ENCODE measurements around the gene IQCM.

The IQCM gene

DNA sequence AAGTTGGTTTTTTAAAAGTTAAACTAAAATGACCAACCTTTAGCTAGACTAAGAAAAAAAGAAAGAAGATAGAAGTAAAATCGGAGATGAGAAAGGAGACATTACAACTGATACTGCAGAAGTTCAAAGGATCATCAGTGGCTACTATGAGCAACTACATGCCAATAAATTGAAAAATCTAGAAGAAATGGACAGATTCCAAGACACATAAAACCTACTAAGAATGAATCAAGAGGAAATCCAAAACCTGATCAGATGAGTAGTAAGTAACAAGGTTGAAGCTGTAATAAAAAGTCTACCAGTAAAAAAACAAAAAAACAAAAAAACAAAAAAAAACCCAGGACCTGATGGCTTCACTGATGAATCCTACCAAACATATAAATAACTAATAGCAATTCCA is 16.1 kb downstream of the IQCM start:
- no peaks in the 10 kb centered on the region for H3K27me3 ChIP-seq (ENCODE audit: low read depth, low read length)
- peaks cover 6 to 7% of the 10 kb centered on the region in 2 donors for H3K9me3 ChIP-seq (ENCODE audit: control insufficient read depth in 1 of 2, low read length in 2 of 2)
- H3K27ac ChIP-seq (ENCODE audit: low read length) = no peak overlapping the region
- no peak overlapping the region for H3K4me3 ChIP-seq (ENCODE audit: low read depth in 1 of 2, low read length in 2 of 2)
- no peaks in the 10 kb centered on the region for H3K4me1 ChIP-seq (ENCODE audit: control insufficient read depth in 1 of 2, insufficient read depth in 2 of 2, low read length in 2 of 2)
- H3K36me3 ChIP-seq (ENCODE audit: control insufficient read depth in 1 of 2, insufficient read depth in 2 of 2, low read length in 2 of 2) = no peaks in the 10 kb centered on the region

GRCh38 chr4:149796381-149796780 is 19.3 kb downstream of the IQCM start:
- Histone ChIP-seq H3K4me1 (ENCODE audit: control insufficient read depth in 1 of 2, insufficient read depth in 2 of 2, low read length in 2 of 2) (no peaks in the 10 kb centered on the region), H3K27ac (ENCODE audit: low read length) (no peak overlapping the region), H3K9me3 (ENCODE audit: control insufficient read depth in 1 of 2, low read length in 2 of 2) (no peaks in the 10 kb centered on the region), H3K27me3 (ENCODE audit: low read depth, low read length) (no peaks in the 10 kb centered on the region), H3K4me3 (ENCODE audit: low read depth in 1 of 2, low read length in 2 of 2) (no peak overlapping the region), H3K36me3 (ENCODE audit: control insufficient read depth in 1 of 2, insufficient read depth in 2 of 2, low read length in 2 of 2) (no peaks in the 10 kb centered on the region)

GRCh38 chr4:149795256-149795655 is 20.4 kb downstream of the IQCM start:
- no peak overlapping the region for H3K27ac ChIP-seq (ENCODE audit: low read length)
- H3K4me1 ChIP-seq (ENCODE audit: control insufficient read depth in 1 of 2, insufficient read depth in 2 of 2, low read length in 2 of 2) = no peaks in the 10 kb centered on the region
- H3K4me3 ChIP-seq (ENCODE audit: low read depth in 1 of 2, low read length in 2 of 2) = no peak overlapping the region
- H3K27me3 ChIP-seq (ENCODE audit: low read depth, low read length) = no peaks in the 10 kb centered on the region
- H3K9me3 ChIP-seq (ENCODE audit: control insufficient read depth in 1 of 2, low read length in 2 of 2) = no peaks in the 10 kb centered on the region
- no peaks in the 10 kb centered on the region for H3K36me3 ChIP-seq (ENCODE audit: control insufficient read depth in 1 of 2, insufficient read depth in 2 of 2, low read length in 2 of 2)

- H3K27ac ChIP-seq (ENCODE audit: low read length) = no peak overlapping the region
- H3K4me1 ChIP-seq (ENCODE audit: control insufficient read depth in 1 of 2, insufficient read depth in 2 of 2, low read length in 2 of 2) = no peaks in the 10 kb centered on the region
- no peaks in the 10 kb centered on the region for H3K9me3 ChIP-seq (ENCODE audit: control insufficient read depth in 1 of 2, low read length in 2 of 2)
- no peak overlapping the region for H3K4me3 ChIP-seq (ENCODE audit: low read depth in 1 of 2, low read length in 2 of 2)
- H3K36me3 ChIP-seq (ENCODE audit: control insufficient read depth in 1 of 2, insufficient read depth in 2 of 2, low read length in 2 of 2) = no peaks in the 10 kb centered on the region
- H3K27me3 ChIP-seq (ENCODE audit: low read depth, low read length) = no peaks in the 10 kb centered on the region
Observed at GRCh38 chr4:149794352-149794751, 21.3 kb downstream of the IQCM start.

DNA sequence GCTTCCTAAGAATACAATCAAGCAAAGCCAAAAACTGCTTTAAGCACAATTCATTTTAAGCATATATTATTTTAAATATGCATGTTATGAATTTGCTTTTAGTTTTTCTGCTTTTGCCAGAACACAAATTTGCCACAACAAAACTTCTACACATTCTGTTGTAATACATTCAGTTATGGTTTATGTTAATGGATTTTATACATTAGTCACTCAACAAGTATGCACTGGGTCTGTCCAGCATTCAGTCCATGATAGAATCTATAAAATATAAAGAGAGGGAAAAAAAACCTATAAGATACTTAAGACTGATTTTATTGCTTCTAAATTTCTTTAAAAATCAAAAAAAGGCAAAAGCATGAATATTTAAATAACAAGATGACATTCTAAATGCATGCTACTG is 22.2 kb downstream of the IQCM start:
- Histone ChIP-seq H3K4me1 (ENCODE audit: control insufficient read depth in 1 of 2, insufficient read depth in 2 of 2, low read length in 2 of 2) (no peaks in the 10 kb centered on the region), H3K9me3 (ENCODE audit: control insufficient read depth in 1 of 2, low read length in 2 of 2) (no peaks in the 10 kb centered on the region), H3K27ac (ENCODE audit: low read length) (no peak overlapping the region), H3K27me3 (ENCODE audit: low read depth, low read length) (no peaks in the 10 kb centered on the region), H3K4me3 (ENCODE audit: low read depth in 1 of 2, low read length in 2 of 2) (no peak overlapping the region), H3K36me3 (ENCODE audit: control insufficient read depth in 1 of 2, insufficient read depth in 2 of 2, low read length in 2 of 2) (no peaks in the 10 kb centered on the region)

- Histone ChIP-seq H3K4me1 (ENCODE audit: control insufficient read depth in 1 of 2, insufficient read depth in 2 of 2, low read length in 2 of 2) (no peaks in the 10 kb centered on the region), H3K36me3 (ENCODE audit: control insufficient read depth in 1 of 2, insufficient read depth in 2 of 2, low read length in 2 of 2) (no peaks in the 10 kb centered on the region), H3K9me3 (ENCODE audit: control insufficient read depth in 1 of 2, low read length in 2 of 2) (no peaks in the 10 kb centered on the region), H3K4me3 (ENCODE audit: low read depth in 1 of 2, low read length in 2 of 2) (no peak overlapping the region), H3K27me3 (ENCODE audit: low read depth, low read length) (no peaks in the 10 kb centered on the region), H3K27ac (ENCODE audit: low read length) (no peak overlapping the region)
Observed at GRCh38 chr4:149791851-149792250, 23.8 kb downstream of the IQCM start.

GRCh38 chr4:149790172-149790907 is 25.3 kb downstream of the IQCM start:
- Histone ChIP-seq H3K4me1 (ENCODE audit: control insufficient read depth in 1 of 2, insufficient read depth in 2 of 2, low read length in 2 of 2) (no peaks in the 10 kb centered on the region), H3K27ac (ENCODE audit: low read length) (no peak overlapping the region), H3K4me3 (ENCODE audit: low read depth in 1 of 2, low read length in 2 of 2) (no peak overlapping the region), H3K9me3 (ENCODE audit: control insufficient read depth in 1 of 2, low read length in 2 of 2) (no peaks in the 10 kb centered on the region), H3K36me3 (ENCODE audit: control insufficient read depth in 1 of 2, insufficient read depth in 2 of 2, low read length in 2 of 2) (no peaks in the 10 kb centered on the region), H3K27me3 (ENCODE audit: low read depth, low read length) (no peaks in the 10 kb centered on the region)

DNA sequence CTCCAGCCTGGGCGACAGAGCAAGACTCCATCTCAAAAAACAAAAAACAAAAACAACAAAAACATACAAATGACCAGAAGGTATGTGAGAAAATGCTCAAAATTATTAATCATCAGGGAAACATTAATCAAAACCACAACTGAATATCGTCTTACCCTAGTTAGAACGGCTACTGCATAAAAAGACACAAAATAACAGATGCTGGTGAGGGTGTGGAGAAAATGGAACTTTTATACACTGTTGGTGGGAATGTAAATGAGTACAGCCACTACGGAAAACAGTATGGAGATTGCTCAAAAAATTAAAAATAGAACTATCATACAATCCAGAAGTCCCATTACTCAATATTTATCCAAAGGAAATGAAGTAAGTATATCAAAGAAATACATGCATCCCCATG is 27.3 kb downstream of the IQCM start:
- Histone ChIP-seq H3K27ac (ENCODE audit: low read length) (no peak overlapping the region), H3K27me3 (ENCODE audit: low read depth, low read length) (no peaks in the 10 kb centered on the region), H3K9me3 (ENCODE audit: control insufficient read depth in 1 of 2, low read length in 2 of 2) (no peaks in the 10 kb centered on the region), H3K36me3 (ENCODE audit: control insufficient read depth in 1 of 2, insufficient read depth in 2 of 2, low read length in 2 of 2) (no peaks in the 10 kb centered on the region), H3K4me1 (ENCODE audit: control insufficient read depth in 1 of 2, insufficient read depth in 2 of 2, low read length in 2 of 2) (no peaks in the 10 kb centered on the region), H3K4me3 (ENCODE audit: low read depth in 1 of 2, low read length in 2 of 2) (no peak overlapping the region)

GRCh38 chr4:149785696-149786431 is 29.8 kb downstream of the IQCM start:
- no peak overlapping the region for H3K4me3 ChIP-seq (ENCODE audit: low read depth in 1 of 2, low read length in 2 of 2)
- no peaks in the 10 kb centered on the region for H3K27me3 ChIP-seq (ENCODE audit: low read depth, low read length)
- H3K27ac ChIP-seq (ENCODE audit: low read length) = no peak overlapping the region
- no peaks in the 10 kb centered on the region for H3K9me3 ChIP-seq (ENCODE audit: control insufficient read depth in 1 of 2, low read length in 2 of 2)
- H3K4me1 ChIP-seq (ENCODE audit: control insufficient read depth in 1 of 2, insufficient read depth in 2 of 2, low read length in 2 of 2) = no peaks in the 10 kb centered on the region
- H3K36me3 ChIP-seq (ENCODE audit: control insufficient read depth in 1 of 2, insufficient read depth in 2 of 2, low read length in 2 of 2) = no peaks in the 10 kb centered on the region

- H3K9me3 ChIP-seq (ENCODE audit: control insufficient read depth in 1 of 2, low read length in 2 of 2) = no peaks in the 10 kb centered on the region
- no peak overlapping the region for H3K4me3 ChIP-seq (ENCODE audit: low read depth in 1 of 2, low read length in 2 of 2)
- H3K27me3 ChIP-seq (ENCODE audit: low read depth, low read length) = no peaks in the 10 kb centered on the region
- H3K36me3 ChIP-seq (ENCODE audit: control insufficient read depth in 1 of 2, insufficient read depth in 2 of 2, low read length in 2 of 2) = no peaks in the 10 kb centered on the region
- no peaks in the 10 kb centered on the region for H3K4me1 ChIP-seq (ENCODE audit: control insufficient read depth in 1 of 2, insufficient read depth in 2 of 2, low read length in 2 of 2)
- H3K27ac ChIP-seq (ENCODE audit: low read length) = no peak overlapping the region
Observed at GRCh38 chr4:149784018-149784417, 31.6 kb downstream of the IQCM start.

DNA sequence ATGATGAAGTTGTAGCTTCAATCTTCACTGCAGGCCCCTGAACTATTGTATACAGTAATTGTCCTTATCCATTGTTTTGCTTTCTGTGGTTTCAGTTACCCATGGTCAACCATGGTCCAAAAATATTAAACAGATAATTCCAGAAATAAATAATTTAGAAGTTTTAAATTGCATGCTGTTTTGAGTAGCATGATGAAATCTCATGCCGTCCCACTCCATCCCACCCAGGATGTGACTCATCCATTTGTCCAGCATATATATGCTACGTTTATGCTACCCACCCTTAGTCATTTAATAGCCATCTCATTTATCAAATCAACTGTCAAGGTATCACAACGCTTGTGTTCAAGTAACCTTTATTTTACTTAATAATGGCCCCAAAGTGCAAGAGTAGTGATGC is 34.5 kb downstream of the IQCM start:
- Histone ChIP-seq H3K4me3 (ENCODE audit: low read depth in 1 of 2, low read length in 2 of 2) (no peak overlapping the region), H3K36me3 (ENCODE audit: control insufficient read depth in 1 of 2, insufficient read depth in 2 of 2, low read length in 2 of 2) (no peaks in the 10 kb centered on the region), H3K27me3 (ENCODE audit: low read depth, low read length) (no peaks in the 10 kb centered on the region), H3K27ac (ENCODE audit: low read length) (no peak overlapping the region), H3K4me1 (ENCODE audit: control insufficient read depth in 1 of 2, insufficient read depth in 2 of 2, low read length in 2 of 2) (no peaks in the 10 kb centered on the region), H3K9me3 (ENCODE audit: control insufficient read depth in 1 of 2, low read length in 2 of 2) (no peaks in the 10 kb centered on the region)

DNA sequence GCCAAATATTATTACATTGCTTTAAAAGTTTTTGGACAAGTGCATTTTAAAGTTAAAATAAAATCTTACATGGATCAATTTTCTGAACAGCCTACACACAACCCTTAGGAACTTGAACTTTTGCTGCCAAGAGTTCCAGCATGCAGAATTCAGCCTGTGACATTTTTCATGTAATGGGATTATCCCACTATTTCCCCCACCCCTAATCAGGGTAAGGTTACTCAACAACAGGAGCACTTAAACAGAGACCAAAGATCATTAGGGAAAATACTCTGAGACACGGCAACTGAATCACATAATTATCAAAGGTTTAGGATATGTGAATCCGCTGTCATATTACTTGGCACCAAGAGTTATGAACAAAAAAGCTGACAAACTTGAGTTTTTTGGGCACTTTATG is 47.2 kb downstream of the IQCM start:
- H3K27ac ChIP-seq (ENCODE audit: low read length) = no peak overlapping the region
- no peak overlapping the region for H3K4me3 ChIP-seq (ENCODE audit: low read depth in 1 of 2, low read length in 2 of 2)
- no peaks in the 10 kb centered on the region for H3K9me3 ChIP-seq (ENCODE audit: control insufficient read depth in 1 of 2, low read length in 2 of 2)
- no peaks in the 10 kb centered on the region for H3K36me3 ChIP-seq (ENCODE audit: control insufficient read depth in 1 of 2, insufficient read depth in 2 of 2, low read length in 2 of 2)
- no peaks in the 10 kb centered on the region for H3K4me1 ChIP-seq (ENCODE audit: control insufficient read depth in 1 of 2, insufficient read depth in 2 of 2, low read length in 2 of 2)
- H3K27me3 ChIP-seq (ENCODE audit: low read depth, low read length) = no peaks in the 10 kb centered on the region

Data from muscle layer of duodenum (tissue), 2 donors.